ENCODE results near the gene KCTD8. TPM values are rescaled to one million over a fixed set of nuclear protein-coding genes. Genes with fewer than 3 reads are reported as not detected.

Gene KCTD8
- total and polyA plus RNA-seq, 3 donors from 2014 or later: 1.5 to 13.6 (median 4.0) TPM

- intact Hi-C loops (cut with DNase I; ENCODE audit: low total_unique reads): no loop called here
- Histone ChIP-seq H3K27ac (no peak overlapping the region), H3K4me1 (no peaks in the 10 kb centered on the region), H3K27me3 (no peaks in the 10 kb centered on the region), H3K4me3 (no peak overlapping the region), H3K9me3 (no peaks in the 10 kb centered on the region), H3K36me3 (ENCODE audit: low read depth, missing control alignments) (no peaks in the 10 kb centered on the region)
- TF ChIP-seq CTCF (IDR thresholded peaks at IDR 0.05): no peak
- no peak for TF ChIP-seq POLR2A (IDR thresholded peaks at IDR 0.05)
- no peak for DNase-seq
- 73 to 76% methylated on average over 3 of the region's 3 CpGs for WGBS, 2 donors
Measured at GRCh38 chr4:44161756-44162155, 286.9 kb downstream of the KCTD8 start.

GRCh38 chr4:44160776-44161367 is 287.7 kb downstream of the KCTD8 start:
- Histone ChIP-seq H3K4me1 (no peaks in the 10 kb centered on the region), H3K9me3 (no peaks in the 10 kb centered on the region), H3K27ac (no peak overlapping the region), H3K27me3 (no peaks in the 10 kb centered on the region), H3K4me3 (no peak overlapping the region), H3K36me3 (ENCODE audit: low read depth, missing control alignments) (no peaks in the 10 kb centered on the region)
- no peak for DNase-seq
- no peak for TF ChIP-seq CTCF (IDR thresholded peaks at IDR 0.05)
- no peak for TF ChIP-seq POLR2A (IDR thresholded peaks at IDR 0.05)
- intact Hi-C loops (cut with DNase I; ENCODE audit: low total_unique reads): no loop called here
- WGBS, 2 donors: 58 to 71% methylated on average over 4 of the region's 4 CpGs

- DNase-seq: no peak
- intact Hi-C loops (cut with DNase I; ENCODE audit: low total_unique reads): no loop called here
- Histone ChIP-seq H3K27me3 (no peaks in the 10 kb centered on the region), H3K27ac (no peak overlapping the region), H3K4me3 (no peak overlapping the region), H3K36me3 (ENCODE audit: low read depth, missing control alignments) (no peaks in the 10 kb centered on the region), H3K4me1 (no peaks in the 10 kb centered on the region), H3K9me3 (no peaks in the 10 kb centered on the region)
- 89 to 91% methylated on average over 1 of the region's 1 CpG for WGBS, 2 donors
- TF ChIP-seq POLR2A (IDR thresholded peaks at IDR 0.05) (no peak), CTCF (IDR thresholded peaks at IDR 0.05) (no peak)
Measured at GRCh38 chr4:44159991-44160390, 288.6 kb downstream of the KCTD8 start.

- H3K36me3 ChIP-seq (ENCODE audit: low read depth, missing control alignments): no peaks in the 10 kb centered on the region
- no peaks in the 10 kb centered on the region for H3K9me3 ChIP-seq
- intact Hi-C loops (cut with DNase I; ENCODE audit: low total_unique reads): no loop called here
- H3K4me3 ChIP-seq: no peak overlapping the region
- H3K4me1 ChIP-seq: no peaks in the 10 kb centered on the region
- H3K27ac ChIP-seq: no peak overlapping the region
- 76 to 77% methylated on average over 6 of the region's 6 CpGs for WGBS, 2 donors
- H3K27me3 ChIP-seq: no peaks in the 10 kb centered on the region
- TF ChIP-seq POLR2A (IDR thresholded peaks at IDR 0.05): no peak
- no peak for TF ChIP-seq CTCF (IDR thresholded peaks at IDR 0.05)
- no peak for DNase-seq
Measured at GRCh38 chr4:44157611-44158277, 290.9 kb downstream of the KCTD8 start.
